Measurements from ENCODE around the gene FAM107B. TPM values are rescaled to one million over a fixed set of nuclear protein-coding genes. Genes with fewer than 3 reads are reported as not detected.

The FAM107B gene
- total RNA-seq, 1 experiment from 2014 or later, result 41.3 TPM

DNA sequence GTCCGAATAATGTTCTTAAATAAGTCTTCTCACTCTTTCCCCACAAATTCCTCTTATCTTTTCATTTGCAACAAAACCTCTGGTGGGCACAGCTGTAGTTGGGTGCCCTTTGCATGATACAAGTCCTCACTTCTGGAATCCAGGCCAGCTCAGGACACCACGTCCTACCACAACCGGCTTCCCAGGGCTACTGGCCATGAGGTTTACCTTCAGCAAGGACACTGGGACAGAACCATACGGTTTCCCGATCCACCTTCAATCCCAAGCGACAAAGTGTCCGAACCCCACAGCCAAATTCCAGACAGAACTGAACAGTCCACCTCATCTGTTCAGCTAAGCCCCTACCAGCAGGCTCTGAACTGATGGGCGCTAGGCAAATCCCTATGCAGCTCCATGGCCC, 174.6 kb downstream of the FAM107B start:
- H3K27ac Mint-ChIP-seq (ENCODE audit: low read depth, unreplicated experiment), result no peak overlapping the region
- peaks cover 7% of the 10 kb centered on the region for H3K36me3 Mint-ChIP-seq (ENCODE audit: insufficient read depth, unreplicated experiment)
- intact Hi-C loops (cut with micrococcal nuclease), result no loop called here
- ChIA-PET POLR2A (interaction anchor here (0.7 to 0.9 kb wide), 2 partner anchors 28 to 153 kb away, joined by 3 read pairs; no protein-coding TSS in a partner anchor), CTCF (interaction anchor here (0.6 to 1.1 kb wide), 4 partner anchors 12 to 302 kb away, joined by 3 read pairs; no protein-coding TSS in a partner anchor)
- no peaks in the 10 kb centered on the region for H3K27me3 Mint-ChIP-seq (ENCODE audit: insufficient read depth, unreplicated experiment)
- no peak overlapping the region for H3K4me3 Mint-ChIP-seq (ENCODE audit: unreplicated experiment)
- TF ChIP-seq, protein P1, sequence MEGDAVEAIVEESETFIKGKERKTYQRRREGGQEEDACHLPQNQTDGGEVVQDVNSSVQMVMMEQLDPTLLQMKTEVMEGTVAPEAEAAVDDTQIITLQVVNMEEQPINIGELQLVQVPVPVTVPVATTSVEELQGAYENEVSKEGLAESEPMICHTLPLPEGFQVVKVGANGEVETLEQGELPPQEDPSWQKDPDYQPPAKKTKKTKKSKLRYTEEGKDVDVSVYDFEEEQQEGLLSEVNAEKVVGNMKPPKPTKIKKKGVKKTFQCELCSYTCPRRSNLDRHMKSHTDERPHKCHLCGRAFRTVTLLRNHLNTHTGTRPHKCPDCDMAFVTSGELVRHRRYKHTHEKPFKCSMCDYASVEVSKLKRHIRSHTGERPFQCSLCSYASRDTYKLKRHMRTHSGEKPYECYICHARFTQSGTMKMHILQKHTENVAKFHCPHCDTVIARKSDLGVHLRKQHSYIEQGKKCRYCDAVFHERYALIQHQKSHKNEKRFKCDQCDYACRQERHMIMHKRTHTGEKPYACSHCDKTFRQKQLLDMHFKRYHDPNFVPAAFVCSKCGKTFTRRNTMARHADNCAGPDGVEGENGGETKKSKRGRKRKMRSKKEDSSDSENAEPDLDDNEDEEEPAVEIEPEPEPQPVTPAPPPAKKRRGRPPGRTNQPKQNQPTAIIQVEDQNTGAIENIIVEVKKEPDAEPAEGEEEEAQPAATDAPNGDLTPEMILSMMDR (IDR thresholded peaks at IDR 0.05; ENCODE audit: unreplicated experiment), result no peak
- no peak for DNase-seq (ENCODE audit: unreplicated experiment)
- H3K4me1 Mint-ChIP-seq (ENCODE audit: insufficient read depth, unreplicated experiment), result peaks cover 28% of the 10 kb centered on the region
- BruUV-seq (replicated peaks), result no TSS peak
- H3K9me3 Mint-ChIP-seq (ENCODE audit: unreplicated experiment), result no peaks in the 10 kb centered on the region

DNA sequence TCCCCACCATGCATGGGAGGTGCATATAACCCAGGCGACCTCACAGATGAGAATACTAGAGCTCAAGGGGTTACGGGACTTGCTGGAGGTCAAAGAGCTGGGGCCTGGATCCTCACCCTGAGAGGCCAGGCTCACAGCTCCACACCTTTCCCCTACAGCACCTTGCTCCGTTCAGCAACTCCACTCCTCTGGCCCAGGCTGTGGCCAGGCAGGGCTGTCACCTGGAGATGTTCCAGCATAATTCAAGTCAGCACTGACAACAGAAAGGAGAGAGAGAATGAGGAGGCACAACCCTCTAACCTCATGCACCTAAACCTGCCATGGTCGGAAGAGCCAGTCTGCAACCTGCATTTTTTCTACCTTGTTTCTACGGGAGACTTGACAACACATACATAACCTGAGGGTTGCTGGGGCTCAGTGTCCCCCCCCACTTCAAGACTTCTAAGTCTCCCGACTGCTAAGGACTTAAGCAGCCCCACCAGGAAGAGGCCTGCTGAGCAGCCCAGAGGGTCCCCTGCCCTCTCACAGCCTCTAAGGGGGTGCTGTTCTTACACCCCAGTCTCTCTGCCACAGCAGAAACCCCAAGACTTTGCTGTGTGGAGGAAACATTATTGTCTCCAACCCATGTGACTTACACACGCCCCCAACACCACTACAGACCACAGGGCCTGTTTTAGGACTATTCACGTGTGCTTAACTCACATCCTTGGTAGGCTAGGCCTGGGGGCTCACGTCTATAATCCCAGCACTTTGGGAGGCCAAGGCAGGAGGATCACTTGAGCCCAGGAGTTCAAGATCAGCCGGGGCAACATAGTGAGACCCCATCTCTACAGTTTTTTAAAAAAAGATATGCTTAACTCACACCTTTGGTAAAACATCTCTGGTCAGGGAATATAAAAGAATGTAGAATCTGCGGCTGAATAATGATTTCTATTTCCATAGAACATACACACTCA, 175.6 kb downstream of the FAM107B start:
- peaks cover 7% of the 10 kb centered on the region for H3K36me3 Mint-ChIP-seq (ENCODE audit: insufficient read depth, unreplicated experiment)
- H3K27ac Mint-ChIP-seq (ENCODE audit: low read depth, unreplicated experiment), result no peak overlapping the region
- H3K4me3 Mint-ChIP-seq (ENCODE audit: unreplicated experiment), result no peak overlapping the region
- ChIA-PET POLR2A (interaction anchor here (0.7 to 1.0 kb wide), 3 partner anchors 27 to 154 kb away, joined by 3 read pairs; no protein-coding TSS in a partner anchor), CTCF (interaction anchor here (0.6 to 1.0 kb wide), 2 partner anchors 63 to 303 kb away, joined by 3 read pairs; no protein-coding TSS in a partner anchor)
- H3K9me3 Mint-ChIP-seq (ENCODE audit: unreplicated experiment), result no peaks in the 10 kb centered on the region
- intact Hi-C loops (cut with micrococcal nuclease), result no loop called here
- peaks cover 21% of the 10 kb centered on the region for H3K4me1 Mint-ChIP-seq (ENCODE audit: insufficient read depth, unreplicated experiment)
- TF ChIP-seq, protein P1 (IDR thresholded peaks at IDR 0.05; ENCODE audit: unreplicated experiment), result no peak
- no peak for DNase-seq (ENCODE audit: unreplicated experiment)
- BruUV-seq (replicated peaks), result no TSS peak
- no peaks in the 10 kb centered on the region for H3K27me3 Mint-ChIP-seq (ENCODE audit: insufficient read depth, unreplicated experiment)

DNA sequence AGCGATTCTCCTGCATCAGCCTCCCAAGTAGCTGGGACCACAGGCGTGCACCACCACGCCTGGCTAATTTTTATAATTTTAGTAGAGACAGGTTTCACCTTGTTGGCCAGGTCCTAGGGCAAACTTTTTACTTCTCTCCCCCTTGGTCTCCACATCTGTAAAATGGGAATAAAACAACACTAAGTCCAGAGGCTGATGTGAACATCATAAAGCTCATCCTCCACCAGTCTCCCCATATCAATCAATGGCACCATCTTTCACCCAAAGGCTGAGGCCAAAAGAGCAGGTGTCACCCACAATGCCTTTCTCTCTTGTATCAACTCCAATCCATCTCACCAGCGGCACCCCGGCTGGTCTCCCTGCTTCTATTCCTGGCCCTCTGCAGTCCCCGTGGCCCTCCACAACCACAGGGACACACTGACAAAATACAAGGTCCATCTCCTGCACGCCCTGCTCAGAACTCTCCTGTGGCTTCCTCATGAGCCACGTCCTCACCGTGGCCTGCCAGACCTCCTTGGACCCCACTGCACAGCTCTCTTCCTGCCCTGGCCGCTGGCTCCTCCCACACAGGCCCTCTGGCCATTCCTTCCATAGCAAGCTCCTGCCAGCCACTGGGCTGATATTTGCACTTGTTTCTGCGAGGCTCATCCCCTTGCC, 179.0 kb downstream of the FAM107B start:
- Mint-ChIP-seq H3K4me1 (ENCODE audit: insufficient read depth, unreplicated experiment) (peaks cover 9% of the 10 kb centered on the region), H3K9me3 (ENCODE audit: unreplicated experiment) (no peaks in the 10 kb centered on the region)

More for the DNA sequence above, 179.0 kb downstream of the FAM107B start:
- POLR2A ChIA-PET, result no interaction called here
- Mint-ChIP-seq H3K27ac (ENCODE audit: low read depth, unreplicated experiment) (no peak overlapping the region), H3K4me3 (ENCODE audit: unreplicated experiment) (no peak overlapping the region), H3K36me3 (ENCODE audit: insufficient read depth, unreplicated experiment) (peaks cover 7% of the 10 kb centered on the region), H3K27me3 (ENCODE audit: insufficient read depth, unreplicated experiment) (no peaks in the 10 kb centered on the region)
- CTCF ChIA-PET, result no interaction called here
- TF ChIP-seq, protein P1 (IDR thresholded peaks at IDR 0.05; ENCODE audit: unreplicated experiment), result no peak
- BruUV-seq (replicated peaks), result no TSS peak
- intact Hi-C loops (cut with micrococcal nuclease), result no loop called here
- no peak for DNase-seq (ENCODE audit: unreplicated experiment)
